ENCODE data around the gene RNF180.
A peak's percentile ranks its signal among the peaks of the same experiment; 100 is the strongest.
"Not testable (repeated sequence)": the region's sequence is repeated elsewhere in the genome, so short reads cannot be mapped to it uniquely, and the experiment has no call there.

The RNF180 gene

DNA sequence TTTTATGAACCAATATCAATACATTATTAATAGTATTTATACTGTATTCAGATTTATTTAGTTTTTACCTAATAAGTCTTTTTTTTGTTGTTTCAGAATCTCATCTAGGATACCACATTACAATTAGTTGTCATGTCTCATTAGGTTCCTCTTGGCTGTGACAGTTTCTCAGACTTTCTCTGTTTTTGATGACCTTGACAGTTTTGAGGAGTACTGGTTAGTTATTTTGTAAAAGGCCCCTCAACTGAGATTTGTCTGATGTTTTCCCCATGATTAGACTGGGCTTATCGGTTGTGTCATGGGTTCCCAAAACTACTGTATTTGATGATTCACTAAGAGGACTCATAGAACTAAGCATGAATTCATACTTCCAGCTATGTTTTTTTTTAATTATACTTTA lies 56.3 kb downstream of the RNF180 start:
- TF ChIP-seq, protein P1, sequence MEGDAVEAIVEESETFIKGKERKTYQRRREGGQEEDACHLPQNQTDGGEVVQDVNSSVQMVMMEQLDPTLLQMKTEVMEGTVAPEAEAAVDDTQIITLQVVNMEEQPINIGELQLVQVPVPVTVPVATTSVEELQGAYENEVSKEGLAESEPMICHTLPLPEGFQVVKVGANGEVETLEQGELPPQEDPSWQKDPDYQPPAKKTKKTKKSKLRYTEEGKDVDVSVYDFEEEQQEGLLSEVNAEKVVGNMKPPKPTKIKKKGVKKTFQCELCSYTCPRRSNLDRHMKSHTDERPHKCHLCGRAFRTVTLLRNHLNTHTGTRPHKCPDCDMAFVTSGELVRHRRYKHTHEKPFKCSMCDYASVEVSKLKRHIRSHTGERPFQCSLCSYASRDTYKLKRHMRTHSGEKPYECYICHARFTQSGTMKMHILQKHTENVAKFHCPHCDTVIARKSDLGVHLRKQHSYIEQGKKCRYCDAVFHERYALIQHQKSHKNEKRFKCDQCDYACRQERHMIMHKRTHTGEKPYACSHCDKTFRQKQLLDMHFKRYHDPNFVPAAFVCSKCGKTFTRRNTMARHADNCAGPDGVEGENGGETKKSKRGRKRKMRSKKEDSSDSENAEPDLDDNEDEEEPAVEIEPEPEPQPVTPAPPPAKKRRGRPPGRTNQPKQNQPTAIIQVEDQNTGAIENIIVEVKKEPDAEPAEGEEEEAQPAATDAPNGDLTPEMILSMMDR (IDR thresholded peaks at IDR 0.05; ENCODE audit: control extremely low read depth, extremely low read depth, low read depth, missing control alignments): no peak
- POLR2A ChIA-PET: no interaction called here
- CTCF ChIA-PET: interaction anchor here (0.7 to 2.6 kb wide), 3 partner anchors 8 to 391 kb away, joined by 3 to 13 read pairs (median 6); no protein-coding TSS in a partner anchor
- no peak for DNase-seq (ENCODE audit: extremely low spot score)

- CTCF ChIA-PET: interaction anchor here (1.2 to 1.5 kb wide), 2 partner anchors 9 to 12 kb away, joined by 3 read pairs; no protein-coding TSS in a partner anchor
- POLR2A ChIA-PET; DNase-seq (ENCODE audit: extremely low spot score): not testable (repeated sequence)
Measured at GRCh38 chr5:64225286-64225981, 59.8 kb downstream of the RNF180 start.

GRCh38 chr5:64227131-64227537 lies 61.5 kb downstream of the RNF180 start:
- CTCF ChIA-PET: interaction anchor here (0.7 to 1.4 kb wide), 2 partner anchors 13 to 385 kb away, joined by 3 to 5 read pairs; no protein-coding TSS in a partner anchor
- POLR2A ChIA-PET; DNase-seq (ENCODE audit: extremely low spot score): not testable (repeated sequence)

- TF ChIP-seq, protein P1 (IDR thresholded peaks at IDR 0.05; ENCODE audit: control extremely low read depth, extremely low read depth, low read depth, missing control alignments): peak; percentile 66
- CTCF ChIA-PET: interaction anchor here (0.7 to 4.4 kb wide), 17 partner anchors 8 to 558 kb away, joined by 3 to 65 read pairs (median 5); no protein-coding TSS in a partner anchor
- POLR2A ChIA-PET: no interaction called here
- peak; percentile 56 for DNase-seq (ENCODE audit: extremely low spot score)
Measured at GRCh38 chr5:64229163-64229774, 63.6 kb downstream of the RNF180 start.

- CTCF ChIA-PET: no interaction called here
- DNase-seq (ENCODE audit: extremely low spot score): no peak
- POLR2A ChIA-PET: no interaction called here
- TF ChIP-seq, protein P1 (IDR thresholded peaks at IDR 0.05; ENCODE audit: control extremely low read depth, extremely low read depth, low read depth, missing control alignments): no peak
Measured at GRCh38 chr5:64260756-64261155, 95.1 kb downstream of the RNF180 start.

GRCh38 chr5:64269164-64269563 lies 103.5 kb downstream of the RNF180 start:
- ChIA-PET CTCF (no interaction called here), POLR2A (no interaction called here)

GRCh38 chr5:64273276-64273675 lies 107.6 kb downstream of the RNF180 start:
- ChIA-PET CTCF (no interaction called here), POLR2A (no interaction called here)
- DNase-seq (ENCODE audit: extremely low spot score): no peak
- TF ChIP-seq, protein P1 (IDR thresholded peaks at IDR 0.05; ENCODE audit: control extremely low read depth, extremely low read depth, low read depth, missing control alignments): no peak

More at GRCh38 chr5:64269164-64269563, 103.5 kb downstream of the RNF180 start:
- TF ChIP-seq, protein P1 (IDR thresholded peaks at IDR 0.05; ENCODE audit: control extremely low read depth, extremely low read depth, low read depth, missing control alignments): no peak
- DNase-seq (ENCODE audit: extremely low spot score): no peak
